HepG2 (cell line): ENCODE results near the gene TNIP1. TPM values are rescaled to one million over a fixed set of nuclear protein-coding genes. Genes with fewer than 3 reads are reported as not detected.

Experiments used
- BRF2 ChIP-seq: sonication (generic); formaldehyde crosslinking; IDR thresholded peaks from 2 replicates; pipeline ENCODE4 v1.8.1; 2022; ENCODE audit warnings: mild to moderate bottlenecking, missing genetic modification reagents
- CSRNP2 ChIP-seq: sonication (generic); formaldehyde crosslinking; conservative IDR thresholded peaks from 2 replicates; pipeline ENCODE4 v1.8.0; 2022; ENCODE audit warnings: low read depth, missing genetic modification reagents
- LCORL ChIP-seq, 2 experiments: fragments of 450-650 bp in 1 of 2; sonication (generic) in 1 of 2; formaldehyde crosslinking in 1 of 2; IDR thresholded peaks; 2 replicates each; pipeline versions ENCODE4 v1.5.0 to v1.6.1; 2017 to 2020; ENCODE audit warnings: antibody characterized with exemption in 1 of 2, missing genetic modification reagents in 1 of 2
- SIX4 ChIP-seq: sonication (generic); formaldehyde crosslinking; IDR thresholded peaks from 2 replicates; pipeline ENCODE4 v1.4.0; 2020; ENCODE audit warnings: missing genetic modification reagents
- ZNF276 ChIP-seq: sonication (generic); formaldehyde crosslinking; IDR thresholded peaks from 2 replicates; pipeline ENCODE4 v1.4.0; 2020; ENCODE audit warnings: mild to moderate bottlenecking, low read depth, missing genetic modification reagents
- ZNF547 ChIP-seq: sonication (generic); formaldehyde crosslinking; IDR thresholded peaks from 2 replicates; pipeline ENCODE4 v1.5.1; 2020; ENCODE audit warnings: mild to moderate bottlenecking, missing genetic modification reagents
- polyA plus RNA-seq, 8 experiments: library from polyadenylated mRNA; depleted of rRNA in 3 of 8; stranded (reverse) in 7 of 8; unstranded in 1 of 8; fragments of >200 nt; fragmentation: Illumina TruSeq in 4 of 8; extraction: Trizol in 4 of 8; gene quantifications; 2 replicates each; pipeline versions ENCODE4 v1.2.1 to v1.2.3, GENCODE V29; 2011 to 2016; ENCODE audit warnings: low read depth in 4 of 8, missing spikeins in 1 of 8, mixed read lengths in 1 of 8; ENCODE audit not compliant: insufficient read depth in 1 of 8
- total RNA-seq, 5 experiments: library from RNA; depleted of rRNA; stranded (reverse); fragments of >200 nt; fragmentation: Illumina TruSeq; extraction: Trizol; gene quantifications; 2 replicates each; pipeline ENCODE4 v1.2.3, GENCODE V29; 2016; ENCODE audit warnings: low read depth in 1 of 5

TNIP1 gene
- total and polyA plus RNA-seq, 2 of the 13 experiments (the other 11 are each of a cell fraction or from before 2014, with no cell fraction given): 26.2 to 45.9 TPM

GRCh38 chr5:151079838-151080612 is 809 bp downstream of the TNIP1 start (continued):
- TF ChIP-seq BRF2 (0 out of 2 replicates have a peak, but pooled peaks have one; percentile 60), CSRNP2 (CRISPR knock-in tag) (no peak), ZNF547 (no peak), SIX4 (CRISPR knock-in tag) (no peak), ZNF276 (peak; percentile 19; the same call in 1 of the 2 replicates), LCORL (IDR thresholded peaks at IDR 0.05) (no peak), LCORL (CRISPR knock-in tag; IDR thresholded peaks at IDR 0.05) (0 out of 2 replicates have a peak, but pooled peaks have one; percentile 24)
